CD14-positive monocyte (primary cell): ENCODE results near the gene UBE2O. TPM values are rescaled to one million over a fixed set of nuclear protein-coding genes. Genes with fewer than 3 reads are reported as not detected.
A peak's percentile ranks its signal among the peaks of the same experiment; 100 is the strongest.

Experiments
- DNase-seq, 3 donors: peaks; one replicate each; pipeline ENCODE4 v3.0.0-alpha.2; 2011 to 2022
- H2AFZ ChIP-seq: 2 replicates; pipeline ENCODE4 v1.6.0; 2012; ENCODE audit warnings: mild to moderate bottlenecking, low read depth, low read length, inconsistent platforms; ENCODE audit not compliant: insufficient read depth, poor library complexity, severe bottlenecking
- H3K27ac ChIP-seq, 2 donors: 1 replicate in 1 of 2; 2 replicates in 1 of 2; pipeline ENCODE4 v1.5.1; 2012 to 2013; ENCODE audit warnings: low read length in 2 of 2, control low read depth in 1 of 2, inconsistent platforms in 1 of 2, low read depth in 1 of 2, mild to moderate bottlenecking in 1 of 2
- H3K27me3 ChIP-seq, 2 donors: one replicate each; pipeline versions ENCODE4 v1.6.0 to v1.6.1; 2011 to 2013; ENCODE audit warnings: low read length in 2 of 2; ENCODE audit not compliant: control insufficient read depth in 2 of 2, insufficient read depth in 2 of 2
- H3K36me3 ChIP-seq, 2 donors: replicated peaks in 1 of 2; 1 replicate in 1 of 2; 2 replicates in 1 of 2; pipeline versions ENCODE4 v1.5.1 to v1.6.1; 2012 to 2013; ENCODE audit warnings: low read length in 2 of 2, control low read depth in 1 of 2, inconsistent platforms in 1 of 2, mild to moderate bottlenecking in 1 of 2; ENCODE audit not compliant: insufficient read depth in 2 of 2, control insufficient read depth in 1 of 2
- H3K4me1 ChIP-seq, 2 donors: 1 replicate in 1 of 2; 2 replicates in 1 of 2; pipeline versions ENCODE4 v1.5.1 to v1.6.1; 2012 to 2013; ENCODE audit warnings: low read length in 2 of 2, control low read depth in 1 of 2, inconsistent platforms in 1 of 2, mild to moderate bottlenecking in 1 of 2, moderate library complexity in 1 of 2; ENCODE audit not compliant: insufficient read depth in 2 of 2, control insufficient read depth in 1 of 2
- H3K4me2 ChIP-seq: replicated peaks from 2 replicates; pipeline ENCODE3; 2012; ENCODE audit warnings: low read length, moderate library complexity, mild to moderate bottlenecking; ENCODE audit not compliant: poor library complexity, severe bottlenecking; ENCODE audit errors: extremely low read depth
- H3K4me3 ChIP-seq, 3 experiments: fragments of 200-600 bp in 1 of 3; sonication (generic) in 1 of 3; replicated peaks in 1 of 3; 1 replicate in 2 of 3; 2 replicates in 1 of 3; pipeline ENCODE4 v1.5.1; 2011 to 2013; ENCODE audit warnings: low read length in 3 of 3, mild to moderate bottlenecking in 3 of 3, control low read depth in 2 of 3, low read depth in 2 of 3, inconsistent platforms in 1 of 3, moderate library complexity in 1 of 3
- H3K79me2 ChIP-seq: 2 replicates; pipeline ENCODE4 v1.6.0; 2012; ENCODE audit warnings: mild to moderate bottlenecking, control low read depth, inconsistent platforms, low read length, moderate library complexity; ENCODE audit not compliant: insufficient read depth
- H3K9ac ChIP-seq: 2 replicates; pipeline ENCODE4 v1.6.0; 2017; ENCODE audit warnings: low read length, mild to moderate bottlenecking; ENCODE audit not compliant: insufficient read depth, poor library complexity, severe bottlenecking
- H3K9me3 ChIP-seq, 2 donors: replicated peaks in 1 of 2; 1 replicate in 1 of 2; 2 replicates in 1 of 2; pipeline versions ENCODE4 v1.5.1 to v1.6.1; 2012 to 2013; ENCODE audit warnings: low read length in 2 of 2, control low read depth in 1 of 2; ENCODE audit not compliant: control insufficient read depth in 1 of 2, insufficient read depth in 1 of 2
- H4K20me1 ChIP-seq: 2 replicates; pipeline ENCODE4 v1.6.0; 2012; ENCODE audit warnings: mild to moderate bottlenecking, low read length, control low read depth, moderate library complexity; ENCODE audit not compliant: insufficient read depth
- H3K27ac Mint-ChIP-seq, 7 donors: one replicate each; pipeline ENCODE4 v1.8.0; 2020; ENCODE audit warnings: mild to moderate bottlenecking in 7 of 7, mixed read lengths in 7 of 7, moderate library complexity in 6 of 7, inconsistent platforms in 2 of 7
- H3K27me3 Mint-ChIP-seq, 3 donors: one replicate each; pipeline ENCODE4 v1.8.0; 2021 to 2022; ENCODE audit warnings: low read depth in 3 of 3, mild to moderate bottlenecking in 3 of 3, mixed read lengths in 3 of 3, moderate library complexity in 3 of 3, inconsistent platforms in 1 of 3
- H3K36me3 Mint-ChIP-seq, 2 donors: one replicate each; pipeline ENCODE4 v1.8.0; 2020; ENCODE audit warnings: mixed read lengths in 2 of 2, inconsistent platforms in 1 of 2, mild to moderate bottlenecking in 1 of 2
- H3K4me1 Mint-ChIP-seq: one replicate; pipeline ENCODE4 v1.8.0; 2020; ENCODE audit warnings: mild to moderate bottlenecking, mixed read lengths
- H3K4me3 Mint-ChIP-seq, 2 donors: one replicate each; pipeline ENCODE4 v1.8.0; 2020; ENCODE audit warnings: mild to moderate bottlenecking in 2 of 2, mixed read lengths in 2 of 2, moderate library complexity in 1 of 2
- H3K9me3 Mint-ChIP-seq, 7 donors: one replicate each; pipeline ENCODE4 v1.8.0; 2020 to 2022; ENCODE audit warnings: mixed read lengths in 7 of 7, mild to moderate bottlenecking in 6 of 7, moderate library complexity in 6 of 7, inconsistent platforms in 2 of 7
- WGBS: methylation state at CpG from one replicate; pipeline ENCODE4 v1.1.5; 2013; ENCODE audit warnings: missing lambda C conversion rate; ENCODE audit not compliant: insufficient coverage; 5-methylcytosine and 5-hydroxymethylcytosine counted together
- intact Hi-C, 2 donors: fragments of 100-400 bp; cut with micrococcal nuclease; formaldehyde crosslinking; loops; one replicate each; pipeline versions ENCODE4 v1.15.0 to v1.15.1; 2023
- polyA plus RNA-seq, 3 donors: library from polyadenylated mRNA; depleted of rRNA in 1 of 3; unstranded in 2 of 3; stranded (reverse) in 1 of 3; fragments of 300-500 nt in 2 of 3; fragments of >200 nt in 1 of 3; fragmentation: Illumina TruSeq in 2 of 3; gene quantifications; 1 replicate in 2 of 3; 2 replicates in 1 of 3; pipeline ENCODE4 v1.2.3, GENCODE V29; 2012 to 2021
- TF ChIP-seq, protein P1 (sequence below): fragments of 200-600 bp; IDR thresholded peaks from one replicate; pipeline ENCODE4 v1.8.0; 2022; ENCODE audit warnings: antibody characterized with exemption, mild to moderate bottlenecking

Gene UBE2O
- polyA plus RNA-seq, 3 donors, result 1.3 to 15.1 (median 4.5) TPM

DNA sequence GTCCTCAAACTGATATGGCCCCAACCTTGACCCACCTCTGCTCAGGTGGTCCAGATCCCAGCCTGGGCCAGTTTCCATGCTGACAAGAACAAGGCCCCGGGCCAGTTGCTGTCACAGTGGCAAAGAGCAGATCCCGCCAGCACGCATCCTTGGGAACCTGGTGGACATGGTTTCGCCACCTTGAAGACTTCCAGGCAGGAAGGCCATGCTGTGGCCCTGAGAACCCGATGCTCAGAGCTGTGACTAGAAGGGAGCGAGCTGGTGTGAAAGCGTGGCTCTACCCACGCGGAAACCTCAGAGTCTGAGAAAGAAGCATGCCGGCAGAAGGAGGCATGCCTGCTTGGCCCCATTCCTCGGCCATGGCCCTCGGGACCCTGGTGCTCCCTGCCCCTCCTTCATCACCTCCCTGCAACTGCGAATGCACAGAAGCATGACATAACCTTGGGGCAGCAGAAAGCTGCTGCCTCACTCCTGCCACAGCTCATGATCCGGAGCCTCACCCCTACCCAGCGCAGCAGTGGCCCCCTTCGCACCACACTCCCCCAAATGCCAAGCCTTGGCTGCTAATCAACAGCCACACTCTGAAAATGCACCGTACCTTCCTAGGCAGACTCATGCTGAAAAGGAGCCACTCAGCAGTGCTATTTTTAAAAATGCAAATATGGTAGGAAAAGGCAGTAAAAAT, 33.2 kb downstream of the UBE2O start:
- Histone ChIP-seq H3K9ac (no peak overlapping the region), H3K27me3 (no peaks in the 10 kb centered on the region), H3K4me3 (no peak overlapping the region), H3K9me3 (no peaks in the 10 kb centered on the region), H4K20me1 (peaks cover 77% of the 10 kb centered on the region), H3K27ac (no peak overlapping the region), H3K79me2 (peaks cover 19% of the 10 kb centered on the region), H2AFZ (no peak overlapping the region), H3K36me3 (peaks cover 3 to 16% of the 10 kb centered on the region in 2 donors), H3K4me1 (no peaks in the 10 kb centered on the region), H3K4me2 (no peak overlapping the region)
- Mint-ChIP-seq H3K4me1 (peaks cover 2% of the 10 kb centered on the region), H3K27ac (peak overlapping the region in 3 of 7 donors; percentile 30 to 44 (median 32)), H3K36me3 (peaks cover 19 to 39% of the 10 kb centered on the region in 2 donors), H3K4me3 (no peak overlapping the region), H3K27me3 (peaks cover 0 to 3% (median 0%) of the 10 kb centered on the region in 3 donors), H3K9me3 (no peaks in the 10 kb centered on the region)
- no peak for DNase-seq
- 95% methylated on average over 16 of the region's 17 CpGs for WGBS
- intact Hi-C loops, result no loop called here
- TF ChIP-seq, protein P1, sequence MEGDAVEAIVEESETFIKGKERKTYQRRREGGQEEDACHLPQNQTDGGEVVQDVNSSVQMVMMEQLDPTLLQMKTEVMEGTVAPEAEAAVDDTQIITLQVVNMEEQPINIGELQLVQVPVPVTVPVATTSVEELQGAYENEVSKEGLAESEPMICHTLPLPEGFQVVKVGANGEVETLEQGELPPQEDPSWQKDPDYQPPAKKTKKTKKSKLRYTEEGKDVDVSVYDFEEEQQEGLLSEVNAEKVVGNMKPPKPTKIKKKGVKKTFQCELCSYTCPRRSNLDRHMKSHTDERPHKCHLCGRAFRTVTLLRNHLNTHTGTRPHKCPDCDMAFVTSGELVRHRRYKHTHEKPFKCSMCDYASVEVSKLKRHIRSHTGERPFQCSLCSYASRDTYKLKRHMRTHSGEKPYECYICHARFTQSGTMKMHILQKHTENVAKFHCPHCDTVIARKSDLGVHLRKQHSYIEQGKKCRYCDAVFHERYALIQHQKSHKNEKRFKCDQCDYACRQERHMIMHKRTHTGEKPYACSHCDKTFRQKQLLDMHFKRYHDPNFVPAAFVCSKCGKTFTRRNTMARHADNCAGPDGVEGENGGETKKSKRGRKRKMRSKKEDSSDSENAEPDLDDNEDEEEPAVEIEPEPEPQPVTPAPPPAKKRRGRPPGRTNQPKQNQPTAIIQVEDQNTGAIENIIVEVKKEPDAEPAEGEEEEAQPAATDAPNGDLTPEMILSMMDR, result no peak

DNA sequence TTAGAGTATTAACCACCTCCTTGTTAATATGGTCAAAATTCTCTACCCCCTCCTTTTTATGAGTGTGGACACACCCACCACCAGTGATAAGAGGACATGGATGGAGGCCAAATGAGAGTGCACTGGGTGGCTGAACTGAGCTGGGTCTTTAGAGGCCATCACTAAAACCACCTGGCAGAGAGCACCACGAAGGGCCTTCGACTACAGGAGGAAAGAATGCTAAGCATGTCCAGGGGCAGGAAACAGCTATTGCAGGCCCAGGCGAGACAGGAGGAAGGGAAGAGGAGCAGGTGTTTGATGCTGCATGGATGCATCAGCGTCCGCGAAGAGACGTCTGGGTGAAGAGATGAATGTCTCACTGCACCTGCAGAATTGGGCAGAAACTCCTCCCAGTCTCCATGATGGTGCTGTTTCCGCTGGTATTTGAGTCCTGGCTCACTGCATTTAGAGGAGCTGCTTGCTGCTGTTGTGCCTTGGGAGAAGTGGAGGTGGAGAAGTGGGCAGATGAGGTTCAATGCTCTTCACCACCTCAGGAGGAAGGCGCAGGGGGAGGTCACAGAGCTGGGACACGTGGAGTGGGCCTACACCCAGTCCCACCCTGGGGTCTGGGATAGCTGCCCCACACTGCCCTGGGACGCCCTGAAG, 35.3 kb downstream of the UBE2O start:
- Mint-ChIP-seq H3K4me1 (peaks cover 6% of the 10 kb centered on the region), H3K27ac (no peak overlapping the region), H3K36me3 (peaks cover 16 to 35% of the 10 kb centered on the region in 2 donors), H3K4me3 (no peak overlapping the region), H3K9me3 (no peaks in the 10 kb centered on the region), H3K27me3 (peaks cover 0 to 3% (median 0%) of the 10 kb centered on the region in 3 donors)
- intact Hi-C loops, result no loop called here
- WGBS, result 55% methylated on average over 5 of the region's 11 CpGs
- H2AFZ ChIP-seq, result no peak overlapping the region
- H3K9me3 ChIP-seq, result no peaks in the 10 kb centered on the region
- H3K27me3 ChIP-seq, result no peaks in the 10 kb centered on the region
- H4K20me1 ChIP-seq, result peaks cover 87% of the 10 kb centered on the region
- no peak overlapping the region for H3K27ac ChIP-seq
- peaks cover 3 to 19% of the 10 kb centered on the region in 2 donors for H3K36me3 ChIP-seq
- H3K9ac ChIP-seq, result no peak overlapping the region
- TF ChIP-seq, protein P1, result no peak
- no peak overlapping the region for H3K4me3 ChIP-seq
- H3K79me2 ChIP-seq, result peaks cover 19% of the 10 kb centered on the region
- DNase-seq, result no peak
- no peak overlapping the region for H3K4me2 ChIP-seq
- no peaks in the 10 kb centered on the region for H3K4me1 ChIP-seq
